Smooth muscle cell (in vitro differentiated cells): ENCODE measurements around the gene ACTN4. TPM values are rescaled to one million over a fixed set of nuclear protein-coding genes. Genes with fewer than 3 reads are reported as not detected.

Source experiments
- DNase-seq: peaks from one replicate; lab custom pipeline; 2025; ENCODE audit not compliant: unreplicated experiment; lab: John Stamatoyannopoulos, UW
- H2AFZ ChIP-seq: fragments of 200-600 bp; sonication (generic); 2 replicates; pipeline ENCODE4 v1.6.0; 2016; ENCODE audit warnings: antibody characterized with exemption, low read depth, mild to moderate bottlenecking
- H3F3A ChIP-seq: fragments of 200-600 bp; sonication (generic); 2 replicates; pipeline ENCODE4 v1.6.0; 2017; ENCODE audit warnings: antibody characterized with exemption, low read depth
- H3K27ac ChIP-seq: fragments of 200-600 bp; sonication (generic); 2 replicates; pipeline ENCODE4 v1.5.1; 2016; ENCODE audit warnings: low read depth, mild to moderate bottlenecking
- H3K27me3 ChIP-seq: fragments of 200-600 bp; sonication (generic); 2 replicates; pipeline ENCODE4 v1.6.1; 2016; ENCODE audit warnings: low read depth, mild to moderate bottlenecking
- H3K36me3 ChIP-seq: fragments of 200-600 bp; sonication (generic); 2 replicates; pipeline ENCODE4 v1.5.1; 2016; ENCODE audit warnings: low read depth
- H3K4me1 ChIP-seq: fragments of 200-600 bp; sonication (generic); 2 replicates; pipeline ENCODE4 v1.5.1; 2016; ENCODE audit warnings: low read depth
- H3K4me2 ChIP-seq: fragments of 200-600 bp; sonication (generic); 2 replicates; pipeline ENCODE4 v1.6.0; 2016; ENCODE audit warnings: mild to moderate bottlenecking
- H3K4me3 ChIP-seq: fragments of 200-600 bp; sonication (generic); 2 replicates; pipeline ENCODE4 v1.5.1; 2016; ENCODE audit warnings: mild to moderate bottlenecking
- H3K79me2 ChIP-seq: fragments of 200-600 bp; sonication (generic); 2 replicates; pipeline ENCODE4 v1.6.0; 2016; ENCODE audit warnings: low read depth, mild to moderate bottlenecking
- H3K9ac ChIP-seq: fragments of 200-600 bp; sonication (generic); 2 replicates; pipeline ENCODE4 v1.6.0; 2016; ENCODE audit warnings: low read depth
- H3K9me3 ChIP-seq: fragments of 200-600 bp; sonication (generic); replicated peaks from 2 replicates; pipeline ENCODE4 v1.5.1; 2016; ENCODE audit warnings: low read depth
- H4K20me1 ChIP-seq: fragments of 200-600 bp; sonication (generic); 2 replicates; pipeline ENCODE4 v1.6.0; 2016; ENCODE audit warnings: low read depth
- CTCF ChIP-seq: fragments of 200-600 bp; sonication (generic); IDR thresholded peaks from 2 replicates; pipeline ENCODE4 v1.5.1; 2017; ENCODE audit warnings: borderline replicate concordance, mild to moderate bottlenecking, antibody characterized with exemption; ENCODE audit not compliant: insufficient read depth, poor library complexity, severe bottlenecking
- WGBS: methylation state at CpG from one replicate; pipeline ENCODE4 v1.1.7; 2016; ENCODE audit warnings: low lambda C conversion rate; 5-methylcytosine and 5-hydroxymethylcytosine counted together
- polyA plus RNA-seq: library from polyadenylated mRNA; unstranded; fragments of >200 nt; fragmentation: Nextera tagmentation; extraction: Ambion mirVana; gene quantifications from 2 replicates; pipeline ENCODE4 v1.2.1, GENCODE V29; 2016
- total RNA-seq: library from RNA; depleted of rRNA; stranded (reverse); fragments of >200 nt; gene quantifications from 2 replicates; pipeline ENCODE4 v1.2.3, GENCODE V29; 2014

Gene ACTN4
- total and polyA plus RNA-seq, 2 experiments from 2014 or later: 53.8 to 311 TPM

GRCh38 chr19:38692458-38693379, 45.3 kb downstream of the ACTN4 start:
- no peaks in the 10 kb centered on the region for H3K27me3 ChIP-seq
- no peak overlapping the region for H3K4me3 ChIP-seq
- WGBS: 47% methylated on average over 25 of the region's 25 CpGs
- peak overlapping the region; percentile 100 for H3K27ac ChIP-seq
- peaks cover 21% of the 10 kb centered on the region for H3F3A ChIP-seq
- peak overlapping the region; percentile 75 for H3K4me2 ChIP-seq
- H3K79me2 ChIP-seq: peaks cover 86% of the 10 kb centered on the region
- peak overlapping the region; percentile 70 for H3K9ac ChIP-seq
- no peaks in the 10 kb centered on the region for H3K36me3 ChIP-seq
- no peak for TF ChIP-seq CTCF
- H3K9me3 ChIP-seq: no peaks in the 10 kb centered on the region
- no peak for DNase-seq
- H2AFZ ChIP-seq: no peak overlapping the region
- peaks cover 20% of the 10 kb centered on the region for H3K4me1 ChIP-seq
- peaks cover 50% of the 10 kb centered on the region for H4K20me1 ChIP-seq

GRCh38 chr19:38693380-38694223, 46.2 kb downstream of the ACTN4 start:
- H3K27ac ChIP-seq: peak overlapping the region; percentile 100
- H3K36me3 ChIP-seq: no peaks in the 10 kb centered on the region
- no peak for TF ChIP-seq CTCF
- H3K9me3 ChIP-seq: no peaks in the 10 kb centered on the region
- H3K9ac ChIP-seq: peak overlapping the region; percentile 70
- H3K4me3 ChIP-seq: no peak overlapping the region
- 33% methylated on average over 19 of the region's 19 CpGs for WGBS
- H3K79me2 ChIP-seq: peaks cover 86% of the 10 kb centered on the region
- DNase-seq: no peak
- H3K4me2 ChIP-seq: peak overlapping the region; percentile 75
- peaks cover 59% of the 10 kb centered on the region for H4K20me1 ChIP-seq
- no peaks in the 10 kb centered on the region for H3K27me3 ChIP-seq
- H3F3A ChIP-seq: peaks cover 21% of the 10 kb centered on the region
- peaks cover 29% of the 10 kb centered on the region for H3K4me1 ChIP-seq
- no peak overlapping the region for H2AFZ ChIP-seq

GRCh38 chr19:38695317-38695683, 47.9 kb downstream of the ACTN4 start:
- H3K27ac ChIP-seq: peak overlapping the region; percentile 42
- H3K79me2 ChIP-seq: peaks cover 86% of the 10 kb centered on the region
- DNase-seq: no peak
- 92% methylated on average over 9 of the region's 9 CpGs for WGBS
- H3K9me3 ChIP-seq: no peaks in the 10 kb centered on the region
- no peak overlapping the region for H2AFZ ChIP-seq
- peaks cover 76% of the 10 kb centered on the region for H4K20me1 ChIP-seq
- no peak overlapping the region for H3K4me2 ChIP-seq
- H3K4me3 ChIP-seq: no peak overlapping the region
- no peak for TF ChIP-seq CTCF
- no peak overlapping the region for H3K9ac ChIP-seq
- H3F3A ChIP-seq: peaks cover 17% of the 10 kb centered on the region
- no peaks in the 10 kb centered on the region for H3K36me3 ChIP-seq
- no peaks in the 10 kb centered on the region for H3K27me3 ChIP-seq
- H3K4me1 ChIP-seq: peaks cover 32% of the 10 kb centered on the region
